ENCODE results near the gene SMPX. TPM values are rescaled to one million over a fixed set of nuclear protein-coding genes. Genes with fewer than 3 reads are reported as not detected.

Gene SMPX
- total RNA-seq, 1 donor from 2014 or later: not detected

DNA sequence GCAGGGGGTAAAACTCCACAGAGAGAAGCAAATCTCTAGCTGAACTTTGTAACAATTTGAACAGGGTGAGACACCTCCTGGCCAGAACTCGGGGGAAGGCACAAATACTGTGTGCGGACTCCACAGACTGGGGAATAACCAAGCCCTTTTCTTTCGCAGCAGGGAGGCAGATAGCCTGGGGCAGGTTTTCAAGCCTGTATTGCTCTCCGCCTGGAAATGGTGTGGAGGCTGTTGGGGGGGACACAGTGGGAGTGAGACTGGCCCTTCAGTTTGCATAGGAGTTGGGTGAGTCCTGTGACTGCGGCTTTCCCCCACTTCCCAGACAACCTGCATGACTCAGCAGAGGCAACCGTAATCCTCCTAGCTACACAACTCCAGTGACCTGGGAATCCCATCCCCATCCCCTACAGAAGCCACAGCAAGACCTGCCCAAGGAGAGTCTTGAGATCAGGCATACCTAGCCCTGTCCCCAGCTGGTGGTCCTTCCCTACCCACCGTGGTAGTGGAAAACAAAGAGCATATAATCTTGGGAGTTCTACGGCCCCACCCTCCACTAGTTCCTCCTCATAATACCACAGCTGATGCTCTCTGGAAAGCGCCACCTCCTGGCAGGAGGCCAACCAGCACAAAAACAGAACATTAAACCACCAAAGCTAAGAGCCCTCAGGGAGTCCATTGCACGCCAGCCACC is 12.9 kb upstream of the SMPX start:
- H3K4me3 ChIP-seq (ENCODE audit: low read depth, low read length): no peak overlapping the region
- TF ChIP-seq, protein P1, sequence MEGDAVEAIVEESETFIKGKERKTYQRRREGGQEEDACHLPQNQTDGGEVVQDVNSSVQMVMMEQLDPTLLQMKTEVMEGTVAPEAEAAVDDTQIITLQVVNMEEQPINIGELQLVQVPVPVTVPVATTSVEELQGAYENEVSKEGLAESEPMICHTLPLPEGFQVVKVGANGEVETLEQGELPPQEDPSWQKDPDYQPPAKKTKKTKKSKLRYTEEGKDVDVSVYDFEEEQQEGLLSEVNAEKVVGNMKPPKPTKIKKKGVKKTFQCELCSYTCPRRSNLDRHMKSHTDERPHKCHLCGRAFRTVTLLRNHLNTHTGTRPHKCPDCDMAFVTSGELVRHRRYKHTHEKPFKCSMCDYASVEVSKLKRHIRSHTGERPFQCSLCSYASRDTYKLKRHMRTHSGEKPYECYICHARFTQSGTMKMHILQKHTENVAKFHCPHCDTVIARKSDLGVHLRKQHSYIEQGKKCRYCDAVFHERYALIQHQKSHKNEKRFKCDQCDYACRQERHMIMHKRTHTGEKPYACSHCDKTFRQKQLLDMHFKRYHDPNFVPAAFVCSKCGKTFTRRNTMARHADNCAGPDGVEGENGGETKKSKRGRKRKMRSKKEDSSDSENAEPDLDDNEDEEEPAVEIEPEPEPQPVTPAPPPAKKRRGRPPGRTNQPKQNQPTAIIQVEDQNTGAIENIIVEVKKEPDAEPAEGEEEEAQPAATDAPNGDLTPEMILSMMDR (IDR thresholded peaks at IDR 0.05; ENCODE audit: insufficient read depth, low read length, poor library complexity, severe bottlenecking): no peak
- H3K36me3 ChIP-seq (ENCODE audit: control insufficient read depth, insufficient read depth, low read length): no peaks in the 10 kb centered on the region
- no peak for DNase-seq (ENCODE audit: low read depth)
- H3K27me3 ChIP-seq (ENCODE audit: control insufficient read depth, insufficient read depth, low read length): no peaks in the 10 kb centered on the region

DNA sequence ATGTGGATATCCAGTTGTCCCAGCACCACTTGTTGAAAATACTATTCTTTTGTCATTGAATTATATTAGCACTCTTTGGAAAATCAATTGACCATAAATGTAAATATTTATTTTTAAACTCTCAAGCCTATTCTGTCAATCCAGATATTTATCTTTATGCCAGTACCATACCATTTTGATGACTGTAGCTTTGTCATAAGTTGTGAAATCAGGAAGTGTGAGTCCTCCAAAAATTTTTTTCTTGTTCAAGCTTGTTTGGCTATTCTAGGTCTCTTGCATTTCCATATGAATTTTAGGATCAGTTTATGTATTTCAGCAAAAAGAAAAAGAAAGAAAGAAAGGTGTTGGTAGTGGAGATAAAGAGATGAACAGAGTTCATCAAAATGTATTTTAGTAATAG is 8.2 kb upstream of the SMPX start:
- Histone ChIP-seq H3K4me3 (ENCODE audit: low read depth, low read length) (no peak overlapping the region), H3K27me3 (ENCODE audit: control insufficient read depth, insufficient read depth, low read length) (no peaks in the 10 kb centered on the region), H3K36me3 (ENCODE audit: control insufficient read depth, insufficient read depth, low read length) (no peaks in the 10 kb centered on the region)
- TF ChIP-seq, protein P1 (IDR thresholded peaks at IDR 0.05; ENCODE audit: insufficient read depth, low read length, poor library complexity, severe bottlenecking): no peak
- DNase-seq (ENCODE audit: low read depth): no peak

DNA sequence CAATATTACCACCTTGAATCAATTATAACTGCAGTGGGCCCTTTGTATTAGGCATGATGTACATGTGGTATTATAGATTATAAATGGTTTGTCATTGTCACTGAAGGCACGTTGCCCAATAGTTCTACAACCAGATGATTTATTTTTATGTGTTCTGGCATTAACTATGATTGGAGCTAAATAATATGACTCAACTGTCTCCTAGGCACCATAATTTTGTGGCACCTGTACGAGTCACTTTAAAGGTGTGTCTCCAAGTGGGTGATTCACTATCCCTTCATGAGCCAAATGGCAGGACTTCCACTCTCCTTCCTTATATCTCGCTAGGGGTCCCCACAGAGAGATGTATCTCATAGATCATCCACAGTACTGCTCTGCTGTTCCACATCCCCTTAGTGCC is 6.1 kb upstream of the SMPX start:
- H3K4me3 ChIP-seq (ENCODE audit: low read depth, low read length): no peak overlapping the region
- TF ChIP-seq, protein P1 (IDR thresholded peaks at IDR 0.05; ENCODE audit: insufficient read depth, low read length, poor library complexity, severe bottlenecking): no peak
- no peaks in the 10 kb centered on the region for H3K36me3 ChIP-seq (ENCODE audit: control insufficient read depth, insufficient read depth, low read length)
- H3K27me3 ChIP-seq (ENCODE audit: control insufficient read depth, insufficient read depth, low read length): no peaks in the 10 kb centered on the region
- DNase-seq (ENCODE audit: low read depth): no peak

DNA sequence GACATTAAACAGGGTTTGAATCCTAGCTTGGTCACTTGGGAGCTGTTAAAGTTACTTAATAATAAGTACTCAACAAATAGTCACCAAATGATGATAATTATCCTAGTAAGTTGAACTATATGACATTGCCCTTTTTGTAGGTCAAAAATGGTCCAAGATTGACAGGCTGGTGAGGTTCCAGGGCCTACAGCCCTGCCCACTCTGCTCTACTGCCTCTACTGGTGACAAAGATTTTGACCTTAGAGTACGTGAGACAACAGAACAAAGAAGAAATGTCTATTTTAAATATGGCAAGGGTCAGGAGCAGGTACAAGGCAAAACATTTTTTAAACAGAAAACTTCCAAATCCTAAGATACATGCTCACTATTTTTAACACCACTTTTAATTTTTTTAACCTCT is 572 bp upstream of the SMPX start:
- TF ChIP-seq, protein P1 (IDR thresholded peaks at IDR 0.05; ENCODE audit: insufficient read depth, low read length, poor library complexity, severe bottlenecking): no peak
- H3K36me3 ChIP-seq (ENCODE audit: control insufficient read depth, insufficient read depth, low read length): no peaks in the 10 kb centered on the region
- H3K27me3 ChIP-seq (ENCODE audit: control insufficient read depth, insufficient read depth, low read length): no peaks in the 10 kb centered on the region
- no peak overlapping the region for H3K4me3 ChIP-seq (ENCODE audit: low read depth, low read length)
- no peak for DNase-seq (ENCODE audit: low read depth)

DNA sequence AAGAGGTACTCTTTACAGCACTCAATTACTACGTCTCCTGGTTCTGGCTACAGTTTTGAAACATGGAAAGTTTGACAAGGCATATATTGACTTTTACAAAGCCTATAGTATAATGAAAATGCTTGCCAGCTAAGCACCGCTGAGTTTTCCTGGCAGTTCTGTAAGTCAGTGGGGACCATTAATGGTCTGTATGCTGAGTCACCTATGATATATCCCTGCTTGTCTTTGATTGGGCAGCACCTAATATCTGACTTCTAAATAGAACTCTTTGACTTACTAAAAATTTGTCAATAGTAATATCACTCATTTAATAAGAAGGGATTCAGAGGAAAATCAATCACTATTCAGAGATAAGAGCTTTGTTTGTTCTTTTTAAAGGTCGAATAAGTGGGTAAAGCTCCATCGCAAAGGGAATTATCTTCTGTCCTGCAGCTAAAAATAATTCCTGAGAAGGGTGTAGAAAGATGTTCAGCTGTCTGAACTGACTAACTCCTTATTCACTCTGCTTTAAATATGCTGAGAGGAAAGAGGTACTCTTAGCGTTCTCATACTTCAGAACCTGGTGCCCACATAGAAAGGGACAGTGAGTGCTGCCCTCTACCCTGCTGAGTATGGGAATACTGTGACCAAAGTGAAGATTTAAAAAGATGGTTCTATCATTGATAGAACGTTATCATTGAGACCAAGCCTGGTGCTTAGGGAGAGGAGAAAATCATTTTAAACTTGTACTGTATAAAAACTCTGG is 959 bp downstream of the SMPX start:
- DNase-seq (ENCODE audit: low read depth): no peak
- Histone ChIP-seq H3K27me3 (ENCODE audit: control insufficient read depth, insufficient read depth, low read length) (no peaks in the 10 kb centered on the region), H3K4me3 (ENCODE audit: low read depth, low read length) (no peak overlapping the region), H3K36me3 (ENCODE audit: control insufficient read depth, insufficient read depth, low read length) (no peaks in the 10 kb centered on the region)
- TF ChIP-seq, protein P1 (IDR thresholded peaks at IDR 0.05; ENCODE audit: insufficient read depth, low read length, poor library complexity, severe bottlenecking): no peak
